NCI-H446 treated with DMSO at 0.1 percent for 48 hours (cell line): ENCODE measurements around the gene HCRTR1.

ENCODE experiments used
- DNase-seq: peaks from one replicate; lab custom pipeline; 2025; lab: John Stamatoyannopoulos, UW

HCRTR1 gene

DNA sequence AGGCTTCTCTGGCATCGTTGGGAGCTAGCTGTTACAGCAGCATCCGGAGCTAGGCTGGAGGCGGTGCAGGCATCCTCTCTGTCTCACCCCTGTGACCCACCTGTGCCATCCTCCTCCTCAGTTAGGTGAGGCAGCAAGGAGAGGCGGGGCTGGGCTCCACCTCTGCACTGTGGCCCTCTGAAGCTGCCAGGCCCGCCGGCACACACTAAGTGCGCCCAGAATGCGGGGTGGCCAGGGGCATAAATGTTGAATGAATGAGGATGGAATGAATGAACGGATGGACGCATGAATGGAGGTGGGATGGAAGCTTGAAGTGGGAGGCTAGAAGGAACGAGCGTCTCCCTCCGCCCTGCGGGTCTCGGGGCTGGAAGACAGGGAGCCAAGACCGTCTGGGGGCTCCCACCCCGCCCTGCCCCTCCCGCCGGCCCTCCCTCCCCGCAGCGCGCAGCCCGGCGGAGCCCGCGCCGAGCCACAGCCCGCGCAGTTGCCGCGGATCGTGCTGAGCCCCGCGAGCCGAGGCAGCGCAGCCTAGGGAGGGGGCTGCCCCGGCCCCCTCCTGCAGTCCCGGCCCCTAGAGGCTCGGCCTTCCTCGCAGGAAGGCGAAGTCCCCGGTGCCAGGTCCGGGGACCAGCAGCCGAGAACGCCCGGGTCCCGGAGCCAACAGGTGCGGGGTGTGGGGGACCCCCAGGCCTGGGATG lies at the start of gene HCRTR1:
TSS of gene HCRTR1 (plus strand) at position 472 of the 698 bp plus-strand sequence. CDS start 1,504 bp downstream, outside the sequence.
- DNase-seq, result no peak

DNA sequence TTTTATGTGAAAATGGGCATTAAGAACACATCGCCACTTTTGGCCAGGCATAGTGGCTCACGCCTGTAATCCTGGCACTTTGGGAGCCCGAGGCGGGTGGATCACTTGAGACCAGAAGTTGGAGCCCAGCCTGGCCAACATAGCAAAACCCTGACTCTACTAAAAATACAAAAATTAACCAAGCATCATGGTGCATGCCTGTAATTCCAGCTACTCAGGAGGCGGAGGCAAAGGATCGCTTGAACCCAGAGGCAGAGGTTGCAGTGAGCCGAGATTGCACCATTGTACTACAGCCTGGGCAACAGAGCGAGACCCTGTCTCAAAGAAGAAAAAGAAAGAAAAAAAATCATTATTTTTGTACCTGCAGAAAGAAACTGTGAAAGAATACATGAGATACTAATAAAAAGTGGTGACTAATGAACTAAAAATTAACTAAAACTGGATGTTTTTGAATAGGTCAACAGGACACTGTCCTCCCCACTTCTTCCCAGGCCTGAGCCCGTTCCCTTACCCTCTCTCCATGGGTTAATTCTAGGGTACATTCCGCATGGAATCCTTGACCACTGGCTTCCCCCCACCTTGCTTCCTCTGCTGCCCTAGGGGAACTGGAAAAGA lies 49.4 kb upstream of the HCRTR1 start:
- no peak for DNase-seq

DNA sequence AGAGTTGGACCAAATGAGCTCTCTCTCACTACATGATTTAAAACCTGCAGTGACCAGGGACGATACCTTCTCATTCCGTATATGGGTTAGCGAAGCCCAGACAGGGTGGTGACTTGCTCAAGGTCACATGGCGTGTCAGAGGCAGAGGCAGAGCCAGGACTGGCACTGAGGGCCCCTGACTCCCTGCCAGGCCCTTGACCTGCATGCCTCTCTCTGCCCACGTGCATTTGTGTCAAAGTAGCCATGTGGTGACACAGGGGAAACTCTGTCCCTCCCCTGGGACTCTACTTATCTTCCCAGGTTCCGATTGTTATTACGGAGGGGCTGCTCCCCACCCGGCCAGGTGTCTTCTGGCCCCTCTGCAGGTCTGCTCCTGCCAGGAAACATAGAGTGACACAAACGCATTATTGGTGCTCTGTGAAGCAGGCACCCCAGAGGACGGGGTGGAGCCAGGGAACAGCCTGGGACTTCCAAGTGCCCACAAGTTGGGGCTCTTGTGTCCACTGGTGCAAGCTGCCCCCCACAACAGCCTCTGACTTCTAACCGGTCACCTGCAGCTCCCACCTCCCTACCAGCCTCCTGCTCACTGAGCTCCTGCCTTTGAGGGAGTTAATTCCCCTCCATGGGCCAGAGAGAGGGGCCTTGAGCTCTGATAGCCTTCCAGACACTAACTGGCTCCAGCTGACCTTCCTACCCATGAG lies 48.4 kb upstream of the HCRTR1 start:
- no peak for DNase-seq

DNA sequence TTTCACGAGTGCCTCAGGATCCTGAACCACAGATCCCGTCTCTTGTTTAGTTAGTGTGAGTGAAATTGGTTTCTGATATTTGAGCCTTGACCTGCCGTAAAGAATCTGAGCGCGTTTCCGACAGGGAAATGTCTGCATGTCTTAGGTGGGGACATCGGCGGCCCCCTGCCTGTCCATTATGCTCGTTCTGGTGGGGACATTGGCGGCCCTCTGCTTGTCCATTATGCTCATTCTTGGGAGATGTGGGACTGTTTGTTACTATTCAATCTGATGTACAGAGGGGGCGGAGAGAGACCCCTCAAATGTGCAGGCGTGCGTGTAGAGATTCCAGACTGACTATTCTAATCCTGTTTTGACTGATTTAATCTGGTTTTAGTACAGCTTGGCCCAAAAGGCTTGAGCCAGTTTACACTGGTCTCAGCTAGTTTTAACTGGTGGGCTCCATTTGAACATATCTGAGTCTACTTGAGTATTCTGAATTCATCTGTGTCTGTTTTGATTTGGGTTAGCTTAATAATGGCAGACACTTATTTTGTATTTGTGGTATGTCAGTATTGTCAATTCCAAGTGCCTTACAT lies 47.8 kb upstream of the HCRTR1 start:
- no peak for DNase-seq

DNA sequence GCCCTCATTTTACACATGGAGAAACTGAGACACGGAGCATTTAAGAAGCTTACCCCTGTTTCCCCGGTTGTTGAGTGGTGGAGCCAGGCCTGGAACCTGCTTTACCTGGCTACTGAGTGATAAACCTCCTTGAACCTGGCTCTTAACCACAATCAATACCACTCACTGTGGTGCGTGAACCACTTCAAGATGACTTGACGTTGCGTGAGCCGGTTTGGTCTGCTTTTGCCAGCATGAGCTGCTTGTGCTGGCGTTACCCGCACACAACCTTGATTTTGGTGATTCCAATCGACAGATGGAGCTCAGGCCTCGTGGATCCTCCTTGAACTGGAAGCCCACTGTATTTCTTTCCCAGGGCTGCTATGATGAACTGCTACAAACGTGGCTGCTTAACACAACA lies 47.3 kb upstream of the HCRTR1 start:
- DNase-seq, result no peak

DNA sequence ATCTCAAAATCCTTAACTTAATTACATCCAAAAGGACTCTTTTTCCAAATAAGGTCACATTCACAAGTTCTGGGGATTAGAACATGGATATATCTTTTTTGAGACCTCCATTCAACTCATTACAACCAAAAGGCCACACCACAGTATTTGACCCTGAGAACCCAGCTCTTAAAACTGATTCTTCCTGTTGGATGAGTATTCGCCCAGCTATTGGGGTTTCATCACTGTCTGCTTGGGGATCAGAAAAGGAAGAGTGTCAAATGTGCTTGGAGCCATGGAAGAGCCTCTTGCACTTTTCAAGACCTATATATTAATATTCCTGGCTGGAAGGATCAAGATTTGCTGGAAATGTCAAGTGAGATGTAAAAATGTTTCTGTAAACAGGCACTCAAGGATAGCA lies 46.6 kb upstream of the HCRTR1 start:
- DNase-seq, result no peak

DNA sequence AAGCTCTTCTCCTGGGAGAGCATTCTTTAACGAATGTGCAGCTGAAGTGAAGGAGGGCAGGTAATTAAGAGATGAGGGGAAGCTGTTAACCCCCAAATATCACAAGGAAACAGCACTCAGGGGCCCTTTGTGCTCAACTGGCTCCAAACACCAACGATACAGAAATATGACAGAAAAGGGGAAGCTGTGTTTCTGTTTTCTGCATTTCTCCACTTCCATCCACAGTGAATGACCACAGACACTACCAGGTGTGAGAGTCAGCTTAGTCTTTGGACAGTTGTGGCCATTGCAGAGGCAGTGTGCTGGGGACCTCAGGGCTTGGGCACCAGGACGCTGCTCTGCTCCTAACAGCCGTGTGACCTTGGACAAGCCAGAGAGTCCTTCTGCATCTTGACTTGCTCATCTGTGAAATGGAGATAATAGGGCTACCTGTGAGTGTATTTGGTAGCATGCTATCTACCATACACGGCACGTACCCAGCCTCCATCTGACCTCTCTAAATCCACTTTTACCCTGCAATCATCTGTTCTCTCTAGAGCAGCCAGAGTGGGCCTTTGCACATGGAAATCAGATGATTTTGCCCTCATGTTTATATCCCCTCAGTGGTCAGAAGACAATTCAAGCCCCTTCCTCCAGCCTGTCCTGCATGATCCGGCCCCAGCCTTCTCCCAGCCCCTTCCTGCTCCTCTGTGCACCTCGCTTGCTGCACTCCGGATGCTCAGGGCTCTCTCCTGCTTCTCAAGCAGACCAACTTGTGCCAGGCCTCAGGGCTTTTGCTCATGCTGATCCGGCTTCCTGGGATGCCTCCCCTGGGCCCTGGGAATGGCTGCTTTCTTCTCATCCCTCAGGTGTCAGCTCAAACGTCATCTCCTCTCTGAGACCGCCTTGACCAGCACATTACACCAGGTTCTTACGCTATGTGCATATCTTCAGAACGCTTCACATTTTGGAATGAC lies 45.9 kb upstream of the HCRTR1 start:
- no peak for DNase-seq

DNA sequence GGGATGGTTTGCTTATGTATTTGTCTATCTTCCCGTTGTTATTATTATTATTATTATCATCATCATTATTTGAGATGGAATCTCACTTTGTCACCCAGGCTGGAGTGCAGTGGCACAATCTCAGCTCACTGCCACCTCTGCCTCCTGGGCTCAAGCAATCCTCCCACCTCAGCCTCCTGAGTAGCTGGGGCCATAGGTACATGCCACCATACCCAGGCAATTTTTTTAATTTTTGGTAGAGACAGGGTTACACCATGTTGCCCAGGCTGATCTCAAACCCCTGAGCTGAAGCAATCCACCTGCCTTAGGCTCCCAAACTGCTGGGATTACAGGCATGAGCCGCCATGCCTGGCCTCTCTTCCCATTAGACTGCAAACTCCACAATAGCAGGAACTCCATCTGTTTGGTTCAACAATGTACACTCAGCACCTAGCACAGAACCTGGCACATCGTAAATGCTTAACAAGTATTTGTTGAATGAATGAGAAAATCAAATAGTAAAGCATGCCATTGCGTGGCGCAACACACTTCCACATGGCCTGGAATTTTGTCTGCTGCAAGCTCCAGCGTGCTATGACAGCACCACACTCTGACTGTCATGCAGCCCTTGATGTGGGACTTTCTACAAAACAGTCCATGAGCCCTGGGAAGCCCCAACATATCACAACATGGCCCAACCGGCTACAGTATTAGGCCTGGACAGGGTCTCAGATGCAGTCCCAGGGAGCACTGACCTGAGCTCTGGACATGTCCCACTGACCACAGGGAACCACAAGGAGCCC lies 45.0 kb upstream of the HCRTR1 start:
- no peak for DNase-seq

DNA sequence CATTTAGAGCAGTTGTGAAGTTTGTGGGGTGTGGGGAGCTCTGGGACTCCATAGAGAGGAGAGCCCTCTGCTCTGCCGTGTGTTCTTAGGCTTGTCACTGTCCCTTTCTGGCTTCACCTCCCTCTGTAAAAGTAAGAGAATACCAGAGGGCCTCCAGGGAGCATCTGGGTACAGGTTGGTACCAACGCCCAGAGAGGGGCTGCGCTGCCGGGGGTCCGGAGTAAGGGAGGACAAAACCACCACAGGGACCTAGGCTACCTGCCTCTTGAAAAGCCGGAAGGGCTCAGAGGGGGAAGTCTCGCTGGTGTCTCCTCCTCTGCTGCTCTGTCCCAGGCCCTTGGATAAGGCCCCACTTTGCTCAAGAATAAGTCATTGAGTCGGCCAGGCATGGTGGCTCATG lies 44.2 kb upstream of the HCRTR1 start:
- no peak for DNase-seq

DNA sequence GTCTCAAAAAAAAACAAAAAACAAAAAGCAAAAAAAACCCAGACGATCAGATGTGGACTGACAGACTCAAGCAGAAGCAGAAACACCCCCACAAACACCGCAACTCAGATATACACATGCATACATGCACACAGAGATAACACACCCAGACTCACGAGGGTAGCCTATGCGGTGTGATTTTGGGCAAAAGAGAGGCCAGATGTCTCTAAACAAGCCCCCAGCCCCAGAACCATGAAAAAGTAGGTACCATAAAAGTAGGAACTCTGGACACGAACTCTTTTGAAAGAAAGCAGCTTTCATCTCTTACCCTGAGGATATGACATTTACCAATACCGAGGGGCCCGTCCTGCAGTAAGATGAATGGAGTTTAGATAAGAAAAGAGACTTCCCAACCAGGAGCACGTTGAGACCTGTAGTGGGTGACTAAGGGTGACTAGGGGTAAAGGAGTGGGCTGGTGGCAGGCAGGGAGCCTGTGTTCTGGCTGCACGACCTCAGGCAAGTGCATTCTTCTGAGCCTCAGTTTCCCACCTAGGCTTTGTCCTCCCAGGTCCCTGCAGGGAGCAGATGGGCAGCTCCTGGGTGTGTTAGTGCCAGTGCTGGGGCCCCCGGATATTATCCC lies 42.6 kb upstream of the HCRTR1 start:
- DNase-seq, result no peak

DNA sequence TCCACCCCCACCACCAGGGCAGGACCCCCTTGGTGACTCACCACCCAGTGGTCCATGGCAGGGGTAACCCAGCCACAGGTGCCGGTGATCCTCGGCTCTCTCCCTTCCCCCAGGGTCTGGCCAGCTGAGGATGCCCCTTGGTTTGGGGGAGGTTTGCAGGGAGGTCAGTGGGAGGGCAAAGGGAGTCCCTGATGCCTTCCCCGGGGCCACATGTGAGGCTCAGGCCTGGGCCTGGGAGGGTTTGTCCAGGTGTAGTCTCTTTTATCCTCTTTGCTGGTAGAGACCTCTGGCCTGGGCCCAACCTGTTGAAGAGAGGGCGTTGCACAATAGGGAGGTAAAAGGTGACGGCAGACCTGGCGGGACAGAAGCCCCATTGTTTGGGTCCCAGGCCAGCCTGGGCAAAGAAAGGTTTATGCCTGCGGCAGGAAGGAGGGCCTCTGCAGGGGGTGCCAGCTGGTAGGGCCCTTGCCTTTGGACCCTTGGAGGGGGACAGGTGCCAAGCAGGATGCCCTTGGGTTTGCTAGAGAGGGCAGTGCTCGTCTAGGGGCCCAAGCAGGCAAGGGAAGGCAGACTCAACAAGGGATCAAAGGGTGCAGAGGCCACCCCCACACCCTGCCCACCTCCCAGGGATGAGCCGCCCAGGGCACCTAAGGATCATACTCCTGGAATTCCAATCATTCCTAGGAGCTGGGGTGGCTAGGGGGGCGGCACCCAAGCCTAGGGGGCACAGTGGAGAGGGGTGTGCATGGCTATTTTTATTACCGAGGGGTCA lies 41.9 kb upstream of the HCRTR1 start:
- no peak for DNase-seq

DNA sequence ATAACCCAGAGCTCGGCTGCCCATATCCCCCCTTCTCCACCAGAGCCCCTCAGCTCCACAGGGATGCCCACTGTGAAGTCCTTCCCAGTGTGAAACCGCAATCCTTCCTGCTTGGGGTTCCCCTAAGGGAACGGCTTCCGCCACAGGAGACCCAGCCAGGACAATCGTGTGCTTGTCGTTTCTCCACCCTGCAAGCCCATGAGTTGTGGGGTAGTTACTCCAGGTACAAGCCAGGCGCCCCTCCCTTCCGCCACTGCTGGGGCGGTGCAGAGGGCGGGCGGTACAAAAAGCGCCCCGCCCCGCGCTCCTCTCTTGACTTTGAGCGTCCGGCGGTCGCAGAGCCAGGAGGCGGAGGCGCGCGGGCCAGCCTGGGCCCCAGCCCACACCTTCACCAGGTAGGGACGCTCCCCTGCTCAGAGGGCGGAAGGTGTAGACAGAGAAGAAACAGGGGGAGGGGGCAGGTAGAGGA lies 41.3 kb upstream of the HCRTR1 start, which contains the start of gene TINAGL1:
TSS of gene TINAGL1 (plus strand) at position 315 of the 469 bp plus-strand sequence. CDS start 634 bp downstream, outside the sequence.
- DNase-seq, result no peak

DNA sequence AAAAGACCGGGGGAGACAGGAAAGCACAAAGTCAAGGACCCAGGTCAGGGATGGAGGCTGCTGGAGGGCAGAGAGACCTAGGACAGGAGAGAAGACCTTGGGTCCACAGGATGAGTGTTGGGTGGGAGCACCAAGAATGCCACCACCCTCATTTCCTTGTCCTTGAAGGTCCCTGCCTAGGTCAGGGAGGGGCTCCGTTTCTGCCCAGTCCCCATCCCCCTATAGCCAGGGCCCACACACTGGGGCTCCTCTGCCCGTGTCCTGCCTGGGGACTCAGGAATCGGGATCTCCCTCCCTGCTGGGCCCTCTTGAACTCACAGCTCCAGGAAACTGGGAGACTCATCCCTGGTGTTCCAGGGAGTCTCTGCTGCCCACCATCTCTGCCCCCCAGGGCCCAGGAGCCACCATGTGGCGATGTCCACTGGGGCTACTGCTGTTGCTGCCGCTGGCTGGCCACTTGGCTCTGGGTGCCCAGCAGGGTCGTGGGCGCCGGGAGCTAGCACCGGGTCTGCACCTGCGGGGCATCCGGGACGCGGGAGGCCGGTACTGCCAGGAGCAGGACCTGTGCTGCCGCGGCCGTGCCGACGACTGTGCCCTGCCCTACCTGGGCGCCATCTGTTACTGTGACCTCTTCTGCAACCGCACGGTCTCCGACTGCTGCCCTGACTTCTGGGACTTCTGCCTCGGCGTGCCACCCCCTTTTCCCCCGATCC lies 40.6 kb upstream of the HCRTR1 start:
- DNase-seq, result no peak

DNA sequence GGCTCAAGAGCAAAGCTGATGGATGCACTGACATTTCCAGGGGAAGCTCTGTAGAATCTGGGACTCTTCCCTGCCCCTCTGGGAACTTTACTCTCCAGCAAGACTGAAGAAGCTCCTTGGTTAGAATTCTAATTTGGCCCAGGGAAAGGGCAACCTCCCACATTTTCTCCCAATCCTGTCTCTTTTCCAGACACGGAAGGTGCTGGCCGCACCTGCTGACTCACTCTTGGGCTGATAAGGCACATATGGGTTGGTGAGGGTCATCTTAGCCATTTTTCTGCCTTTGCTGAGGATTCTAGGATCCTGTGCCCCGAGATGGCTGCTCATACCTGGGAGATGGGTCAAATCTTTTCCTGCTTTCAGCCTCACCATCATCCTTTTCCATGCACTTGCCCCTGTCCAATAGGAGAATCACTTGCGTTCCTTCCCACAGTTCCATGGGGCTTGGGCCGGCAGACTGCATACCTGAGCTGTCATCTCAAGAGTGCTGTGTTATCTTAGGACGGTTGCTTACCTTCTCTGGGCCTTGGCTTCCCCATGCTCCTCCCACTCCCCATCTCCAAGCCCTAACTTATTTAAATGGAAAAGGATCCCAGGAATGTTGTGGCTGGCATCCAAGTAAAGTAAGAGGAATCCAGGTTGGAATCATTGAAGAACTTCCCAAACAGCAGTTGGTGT lies 39.8 kb upstream of the HCRTR1 start:
- DNase-seq, result no peak

DNA sequence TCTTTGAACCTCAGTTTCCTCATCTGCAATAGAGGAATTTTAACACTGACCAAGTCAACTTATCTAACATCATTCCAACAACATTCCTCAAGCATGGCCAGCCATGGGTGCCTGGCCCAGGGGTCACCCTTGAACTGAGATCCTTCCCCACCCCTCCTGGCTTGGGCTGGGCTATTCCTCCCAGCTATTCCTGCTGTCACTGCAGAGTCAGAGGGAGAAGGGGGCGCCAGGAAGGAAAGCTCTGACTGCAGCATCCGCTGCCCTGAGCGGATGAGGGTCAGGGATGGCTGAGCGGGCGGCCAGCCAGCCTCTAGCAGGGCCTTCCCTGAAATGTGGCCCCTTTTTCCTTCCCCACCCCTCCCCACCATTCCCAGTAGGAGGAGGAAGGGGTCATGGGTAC lies 38.1 kb upstream of the HCRTR1 start:
- no peak for DNase-seq

DNA sequence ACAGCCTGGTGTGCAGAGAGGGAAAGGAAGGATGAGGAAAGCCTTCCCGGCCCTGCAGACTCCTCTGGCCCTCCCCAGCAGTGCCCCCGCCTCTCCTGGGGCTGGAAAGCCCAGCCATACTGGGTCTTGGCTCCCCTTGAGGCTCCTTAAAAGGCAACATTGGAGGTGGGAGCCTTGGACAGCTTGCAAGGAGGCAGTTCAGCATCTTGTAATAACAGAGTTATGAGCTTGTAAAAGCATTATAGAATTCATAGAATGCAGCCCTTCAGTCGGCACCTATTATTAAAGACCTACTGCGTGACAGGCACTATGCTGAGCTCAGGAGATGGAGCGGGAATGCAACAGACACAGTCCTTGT lies 37.0 kb upstream of the HCRTR1 start:
- no peak for DNase-seq

DNA sequence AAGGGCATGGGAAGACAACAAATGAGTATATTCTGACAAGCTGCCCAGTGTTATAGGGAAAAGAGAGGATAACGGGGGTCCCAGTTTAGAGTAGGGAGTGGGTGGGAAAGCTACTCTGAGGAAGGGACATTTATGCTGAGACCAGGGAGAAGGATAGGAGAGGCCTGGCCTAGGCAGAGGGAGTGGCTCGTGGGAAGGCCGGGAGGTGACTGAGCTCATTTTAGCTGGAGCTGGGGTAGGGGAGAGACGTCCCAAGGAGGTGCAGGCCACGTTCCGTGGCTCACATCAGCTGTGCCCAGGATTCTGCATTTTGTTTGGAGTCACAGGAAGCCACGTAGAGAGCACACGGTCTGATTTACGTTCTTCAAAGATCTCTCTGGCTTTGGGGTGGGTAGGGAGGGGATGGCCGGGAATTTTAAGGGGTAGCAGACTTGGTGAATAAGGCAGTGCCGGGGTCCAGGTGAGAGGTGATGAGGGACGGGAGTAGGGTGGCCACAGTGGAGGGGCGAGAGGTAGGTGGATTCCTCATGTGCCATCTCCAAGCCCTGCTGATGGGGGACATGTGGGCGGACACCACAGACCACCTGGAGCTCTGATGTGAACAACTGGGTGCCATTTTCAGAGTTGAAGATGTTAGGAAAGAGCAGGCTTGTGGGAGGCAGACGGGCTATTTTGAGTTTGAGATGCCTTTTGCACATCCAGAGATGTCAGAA lies 36.4 kb upstream of the HCRTR1 start:
- DNase-seq, result no peak
